ENCODE data around the gene MSH6. TPM values are rescaled to one million over a fixed set of nuclear protein-coding genes. Genes with fewer than 3 reads are reported as not detected.

The MSH6 gene
- total RNA-seq, 1 donor from 2014 or later: 18.4 TPM

GRCh38 chr2:47801118-47801517, 18.2 kb downstream of the MSH6 start:
- H3K27me3 ChIP-seq (ENCODE audit: control insufficient read depth, insufficient read depth, low read length): no peaks in the 10 kb centered on the region
- no peak for FAIRE-seq
- no peak overlapping the region for H3K4me3 ChIP-seq (ENCODE audit: low read depth, low read length)
- H3K36me3 ChIP-seq (ENCODE audit: control insufficient read depth, insufficient read depth, low read length): peaks cover 18% of the 10 kb centered on the region
- DNase-seq (ENCODE audit: low read depth): no peak
- TF ChIP-seq CTCF (IDR thresholded peaks at IDR 0.05; ENCODE audit: insufficient read depth, low read length, severe bottlenecking): no peak

DNA sequence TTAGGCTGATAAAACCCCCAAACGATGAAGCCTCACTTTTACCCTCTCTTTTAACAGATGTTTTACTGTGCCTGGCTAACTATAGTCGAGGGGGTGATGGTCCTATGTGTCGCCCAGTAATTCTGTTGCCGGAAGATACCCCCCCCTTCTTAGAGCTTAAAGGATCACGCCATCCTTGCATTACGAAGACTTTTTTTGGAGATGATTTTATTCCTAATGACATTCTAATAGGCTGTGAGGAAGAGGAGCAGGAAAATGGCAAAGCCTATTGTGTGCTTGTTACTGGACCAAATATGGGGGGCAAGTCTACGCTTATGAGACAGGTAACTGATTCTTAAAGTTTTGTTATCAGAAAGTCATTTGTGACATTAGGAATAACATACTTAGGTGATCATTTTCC, 20.4 kb downstream of the MSH6 start:
- no peak for TF ChIP-seq CTCF (IDR thresholded peaks at IDR 0.05; ENCODE audit: insufficient read depth, low read length, severe bottlenecking)
- FAIRE-seq (no peak), DNase-seq (ENCODE audit: low read depth) (no peak)
- no peaks in the 10 kb centered on the region for H3K27me3 ChIP-seq (ENCODE audit: control insufficient read depth, insufficient read depth, low read length)
- no peak overlapping the region for H3K4me3 ChIP-seq (ENCODE audit: low read depth, low read length)
- peaks cover 17% of the 10 kb centered on the region for H3K36me3 ChIP-seq (ENCODE audit: control insufficient read depth, insufficient read depth, low read length)

GRCh38 chr2:47803770-47804169, 20.8 kb downstream of the MSH6 start:
- DNase-seq (ENCODE audit: low read depth) (no peak), FAIRE-seq (no peak)
- peaks cover 17% of the 10 kb centered on the region for H3K36me3 ChIP-seq (ENCODE audit: control insufficient read depth, insufficient read depth, low read length)
- H3K4me3 ChIP-seq (ENCODE audit: low read depth, low read length): no peak overlapping the region
- no peak for TF ChIP-seq CTCF (IDR thresholded peaks at IDR 0.05; ENCODE audit: insufficient read depth, low read length, severe bottlenecking)
- no peaks in the 10 kb centered on the region for H3K27me3 ChIP-seq (ENCODE audit: control insufficient read depth, insufficient read depth, low read length)

GRCh38 chr2:47805850-47806249, 22.9 kb downstream of the MSH6 start:
- no peak for FAIRE-seq
- no peak for DNase-seq (ENCODE audit: low read depth)
- Histone ChIP-seq H3K36me3 (ENCODE audit: control insufficient read depth, insufficient read depth, low read length) (peaks cover 13% of the 10 kb centered on the region), H3K4me3 (ENCODE audit: low read depth, low read length) (no peak overlapping the region), H3K27me3 (ENCODE audit: control insufficient read depth, insufficient read depth, low read length) (no peaks in the 10 kb centered on the region)
- no peak for TF ChIP-seq CTCF (IDR thresholded peaks at IDR 0.05; ENCODE audit: insufficient read depth, low read length, severe bottlenecking)

- no peak for TF ChIP-seq CTCF (IDR thresholded peaks at IDR 0.05; ENCODE audit: insufficient read depth, low read length, severe bottlenecking)
- no peaks in the 10 kb centered on the region for H3K27me3 ChIP-seq (ENCODE audit: control insufficient read depth, insufficient read depth, low read length)
- H3K4me3 ChIP-seq (ENCODE audit: low read depth, low read length): no peak overlapping the region
- H3K36me3 ChIP-seq (ENCODE audit: control insufficient read depth, insufficient read depth, low read length): peaks cover 12% of the 10 kb centered on the region
- no peak for FAIRE-seq
- no peak for DNase-seq (ENCODE audit: low read depth)
These were observed 25.7 kb downstream of the MSH6 start for GRCh38 chr2:47808614-47809013.

DNA sequence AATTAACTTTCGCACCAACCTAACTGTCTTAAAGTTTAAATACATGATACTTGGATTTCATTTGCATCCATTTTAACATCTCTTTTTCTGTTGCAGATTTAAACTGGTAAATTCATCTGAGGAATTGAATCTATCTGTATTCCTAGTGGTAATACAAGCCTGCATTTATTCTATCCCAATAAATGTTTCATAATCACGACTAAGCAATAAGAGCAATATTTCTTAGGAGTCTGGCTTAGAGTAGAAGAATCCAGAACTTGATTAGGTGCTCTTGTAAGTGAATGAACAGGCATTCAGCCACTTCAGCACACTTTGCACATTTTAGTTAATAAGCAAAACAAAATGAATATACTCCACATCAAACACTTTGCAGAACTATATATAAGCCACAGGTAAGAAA, 27.0 kb downstream of the MSH6 start:
- peaks cover 7% of the 10 kb centered on the region for H3K36me3 ChIP-seq (ENCODE audit: control insufficient read depth, insufficient read depth, low read length)
- FAIRE-seq: no peak
- no peak overlapping the region for H3K4me3 ChIP-seq (ENCODE audit: low read depth, low read length)
- TF ChIP-seq CTCF (IDR thresholded peaks at IDR 0.05; ENCODE audit: insufficient read depth, low read length, severe bottlenecking): no peak
- no peak for DNase-seq (ENCODE audit: low read depth)
- H3K27me3 ChIP-seq (ENCODE audit: control insufficient read depth, insufficient read depth, low read length): no peaks in the 10 kb centered on the region

All from bronchial epithelial cell (primary cell).